ENCODE measurements around the gene TPI1. TPM values are rescaled to one million over a fixed set of nuclear protein-coding genes. Genes with fewer than 3 reads are reported as not detected.

Gene TPI1
- total and polyA plus RNA-seq, 4 donors, result 190 to 547 (median 396) TPM

GRCh38 chr12:6915789-6916285, 48.5 kb downstream of the TPI1 start:
- Histone ChIP-seq H3K27ac (ENCODE audit: low read depth in 1 of 2, low read length in 2 of 2) (no peak overlapping the region), H3K36me3 (ENCODE audit: control insufficient read depth in 4 of 4, insufficient read depth in 3 of 4, low read depth in 1 of 4, low read length in 3 of 4) (no peaks in the 10 kb centered on the region), H3K4me3 (ENCODE audit: low read depth in 1 of 3, low read length in 3 of 3) (no peak overlapping the region), H3K9ac (ENCODE audit: low read depth in 1 of 2, low read length in 2 of 2) (no peak overlapping the region), H3K4me1 (ENCODE audit: control insufficient read depth in 4 of 4, insufficient read depth in 4 of 4, low read length in 3 of 4) (peaks cover 3 to 13% (median 5%) of the 10 kb centered on the region in 4 donors), H3K27me3 (ENCODE audit: control insufficient read depth in 4 of 4, insufficient read depth in 4 of 4, low read length in 3 of 4) (peaks cover 0 to 6% (median 0%) of the 10 kb centered on the region in 4 donors), H3K9me3 (ENCODE audit: control insufficient read depth in 4 of 4, low read length in 3 of 4) (no peaks in the 10 kb centered on the region)
- no peak for TF ChIP-seq REST (IDR thresholded peaks at IDR 0.05)
- TF ChIP-seq CTCF (IDR thresholded peaks at IDR 0.05; ENCODE audit: low read depth, low read length, missing input control), result no peak
- no peak for TF ChIP-seq SP1 (IDR thresholded peaks at IDR 0.05)
- no peak for TF ChIP-seq RAD21 (IDR thresholded peaks at IDR 0.05)
- TF ChIP-seq JUND (IDR thresholded peaks at IDR 0.05), result no peak
- TF ChIP-seq RXRA (IDR thresholded peaks at IDR 0.05), result no peak
- no peak for TF ChIP-seq TAF1 (conservative IDR thresholded peaks at IDR 0.05)
- no peak for TF ChIP-seq GABPA (IDR thresholded peaks at IDR 0.05 in 1 of 2, conservative IDR thresholded peaks at IDR 0.05 in 1 of 2)
- no peak for DNase-seq (ENCODE audit: low spot score)
- 77% methylated on average over 14 of the region's 14 CpGs for WGBS

GRCh38 chr12:6916426-6917200, 49.3 kb downstream of the TPI1 start:
- WGBS, result 95% methylated on average over 11 of the region's 11 CpGs
- no peak for DNase-seq (ENCODE audit: low spot score)
- Histone ChIP-seq H3K9ac (ENCODE audit: low read depth in 1 of 2, low read length in 2 of 2) (no peak overlapping the region), H3K4me1 (ENCODE audit: control insufficient read depth in 4 of 4, insufficient read depth in 4 of 4, low read length in 3 of 4) (peaks cover 3 to 13% (median 5%) of the 10 kb centered on the region in 4 donors), H3K27me3 (ENCODE audit: control insufficient read depth in 4 of 4, insufficient read depth in 4 of 4, low read length in 3 of 4) (peaks cover 0 to 6% (median 0%) of the 10 kb centered on the region in 4 donors), H3K4me3 (ENCODE audit: low read depth in 1 of 3, low read length in 3 of 3) (no peak overlapping the region), H3K27ac (ENCODE audit: low read depth in 1 of 2, low read length in 2 of 2) (no peak overlapping the region), H3K36me3 (ENCODE audit: control insufficient read depth in 4 of 4, insufficient read depth in 3 of 4, low read depth in 1 of 4, low read length in 3 of 4) (no peaks in the 10 kb centered on the region), H3K9me3 (ENCODE audit: control insufficient read depth in 4 of 4, low read length in 3 of 4) (no peaks in the 10 kb centered on the region)
- TF ChIP-seq ATF3 (IDR thresholded peaks at IDR 0.05) (no peak), NR2F2 (IDR thresholded peaks at IDR 0.05) (no peak), FOXA1 (IDR thresholded peaks at IDR 0.05) (no peak), ZBTB33 (IDR thresholded peaks at IDR 0.05) (no peak), HNF4G (IDR thresholded peaks at IDR 0.05) (no peak), TAF1 (conservative IDR thresholded peaks at IDR 0.05) (no peak), MAX (IDR thresholded peaks at IDR 0.05) (no peak)

All from liver (tissue), 9 donors.